CD1c-positive myeloid dendritic cell (primary cell): ENCODE data around the gene TBCA.
A peak's percentile ranks its signal among the peaks of the same experiment; 100 is the strongest.

ENCODE experiments used
- DNase-seq: peaks from one replicate; pipeline ENCODE4 v3.0.0-alpha.2; 2016; ENCODE audit errors: extremely low spot score

TBCA gene

DNA sequence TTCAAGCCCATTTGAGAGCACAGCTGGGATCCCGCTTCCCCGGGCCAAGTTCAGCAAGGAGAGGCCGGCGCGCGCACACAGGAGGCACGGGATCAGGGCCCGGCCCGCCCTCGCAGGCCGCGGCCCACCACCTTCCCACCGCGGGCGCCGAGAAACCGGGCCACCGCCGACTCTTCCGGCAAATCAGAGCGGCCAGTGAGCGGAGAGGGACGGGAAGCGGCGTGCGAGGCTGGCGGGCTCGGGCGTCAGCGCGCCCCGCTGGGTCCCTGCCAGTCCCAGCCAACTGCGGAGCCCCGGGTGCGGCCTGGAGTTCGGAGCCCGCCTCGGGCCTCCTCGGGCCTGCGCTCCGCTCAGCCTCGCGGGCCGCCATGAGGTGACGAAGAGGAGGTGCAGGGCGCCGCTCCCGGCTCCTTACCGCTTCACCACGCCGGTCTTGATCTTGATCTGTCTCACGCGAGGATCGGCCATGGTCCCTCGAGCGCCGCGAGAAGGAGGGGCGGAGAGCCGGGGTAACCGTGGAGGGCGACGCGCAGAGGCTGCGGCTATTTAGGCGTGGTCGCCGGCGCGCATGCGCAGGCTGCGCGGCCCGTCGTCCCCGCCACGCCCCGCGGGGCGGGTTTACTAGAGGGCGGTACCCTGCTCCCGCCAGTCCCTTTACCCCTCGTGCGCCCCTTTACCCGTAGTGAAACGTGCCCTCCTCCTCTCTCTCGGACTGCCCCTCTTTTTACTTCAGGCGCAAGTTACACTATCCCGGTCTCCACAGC lies at the start of gene TBCA:
Gene TBCA, minus strand, starts transcription at position 550 of the 764 bp plus-strand sequence. Its CDS starts 82 bp downstream, at position 468.
- DNase-seq = peak; percentile 96

DNA sequence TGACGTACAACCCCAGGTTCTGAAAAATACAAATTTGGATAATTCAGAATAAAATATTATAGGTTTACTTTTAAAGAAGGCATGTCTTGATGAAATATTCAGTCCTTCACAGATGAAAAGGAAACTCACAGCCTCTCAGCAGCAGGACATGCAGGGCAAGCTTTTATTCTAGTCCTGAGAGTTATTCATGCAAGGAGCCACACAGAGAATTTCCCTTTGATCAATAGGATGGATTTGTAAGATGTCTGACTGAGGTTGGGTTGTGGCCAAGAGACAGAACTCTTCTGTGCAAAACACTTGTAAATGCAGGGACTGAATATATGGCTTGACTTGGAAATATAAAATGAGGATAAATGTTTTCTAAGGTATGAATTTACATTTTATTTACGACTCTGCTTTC lies 48.8 kb upstream of the TBCA start:
- no peak for DNase-seq

GRCh38 chr5:77816686-77817085 lies 40.5 kb upstream of the TBCA start:
- no peak for DNase-seq

GRCh38 chr5:77812926-77813589 lies 36.9 kb upstream of the TBCA start:
- DNase-seq = no peak

DNA sequence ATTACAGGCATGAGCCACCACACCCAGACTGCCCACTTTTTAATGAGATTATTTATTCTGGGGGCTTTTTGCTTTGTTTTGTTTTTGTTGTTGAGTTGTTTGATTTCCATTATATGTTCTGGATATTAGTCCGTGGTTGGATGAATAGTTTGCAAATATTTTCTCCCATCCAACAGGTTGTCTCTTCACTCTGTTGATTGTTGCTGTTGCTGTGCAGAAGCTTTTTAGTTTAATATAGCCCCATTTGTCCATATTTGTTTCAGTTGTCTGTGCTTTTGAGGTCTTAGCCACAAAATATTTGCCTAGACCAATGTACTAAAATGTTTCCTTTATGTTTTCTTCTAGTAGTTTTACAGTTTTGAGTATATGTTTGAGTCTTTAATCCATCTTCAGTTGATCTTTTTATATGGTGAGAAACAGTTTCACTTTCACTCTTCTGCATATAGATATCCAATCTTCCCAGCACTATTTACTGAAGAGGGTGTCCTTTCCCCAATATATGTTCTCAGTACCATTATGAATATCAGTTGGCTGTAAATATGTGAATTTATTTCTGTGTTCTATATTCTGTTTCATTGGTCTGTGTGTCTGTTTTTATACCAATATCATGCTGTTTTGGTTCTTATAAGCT lies 30.2 kb upstream of the TBCA start:
- no peak for DNase-seq

- DNase-seq = peak; percentile 63
These were observed 22.3 kb upstream of the TBCA start for GRCh38 chr5:77798456-77798855.

DNA sequence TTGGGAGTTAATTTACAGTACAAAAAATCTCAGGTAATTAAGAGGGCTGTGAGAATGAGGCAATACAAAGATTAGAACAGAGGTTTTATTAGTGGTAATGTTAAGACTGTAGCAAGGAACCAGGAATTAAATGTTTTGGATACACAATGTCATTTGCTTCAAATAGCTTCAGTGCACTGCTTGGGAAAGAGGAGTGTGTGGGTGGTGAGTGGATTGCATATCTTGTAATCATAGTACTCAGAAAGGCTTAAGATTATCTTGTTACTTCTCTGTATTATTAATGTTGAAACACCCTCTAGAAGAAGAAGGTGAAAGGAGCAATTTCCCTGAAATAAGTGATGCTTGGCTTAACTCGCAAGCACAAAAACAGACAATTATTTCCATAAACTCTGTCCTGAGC lies 21.0 kb upstream of the TBCA start:
- peak; percentile 47 for DNase-seq

DNA sequence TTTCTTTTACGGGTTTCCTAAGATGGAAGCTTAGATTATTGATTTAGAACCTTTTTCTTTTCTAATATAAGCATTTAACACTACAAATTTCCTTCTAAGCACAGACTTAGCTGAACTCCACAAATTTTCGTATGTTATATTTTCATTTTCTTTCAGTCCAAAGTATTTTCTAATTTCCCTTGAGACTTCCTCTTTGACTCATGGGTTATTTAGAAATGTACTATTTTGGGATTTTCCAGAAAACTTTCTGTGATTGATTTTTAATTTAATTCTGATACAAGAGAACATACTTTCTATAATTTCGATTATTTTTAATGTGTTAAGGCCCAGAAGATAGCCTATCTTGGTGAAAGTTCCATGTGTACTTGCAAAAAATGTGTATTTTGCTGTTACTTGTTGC lies 19.7 kb upstream of the TBCA start:
- DNase-seq = no peak

- no peak for DNase-seq
These were observed 19.1 kb upstream of the TBCA start for GRCh38 chr5:77795268-77795667.

GRCh38 chr5:77791926-77792325 lies 15.8 kb upstream of the TBCA start:
- no peak for DNase-seq

GRCh38 chr5:77791356-77791755 lies 15.2 kb upstream of the TBCA start:
- no peak for DNase-seq

DNA sequence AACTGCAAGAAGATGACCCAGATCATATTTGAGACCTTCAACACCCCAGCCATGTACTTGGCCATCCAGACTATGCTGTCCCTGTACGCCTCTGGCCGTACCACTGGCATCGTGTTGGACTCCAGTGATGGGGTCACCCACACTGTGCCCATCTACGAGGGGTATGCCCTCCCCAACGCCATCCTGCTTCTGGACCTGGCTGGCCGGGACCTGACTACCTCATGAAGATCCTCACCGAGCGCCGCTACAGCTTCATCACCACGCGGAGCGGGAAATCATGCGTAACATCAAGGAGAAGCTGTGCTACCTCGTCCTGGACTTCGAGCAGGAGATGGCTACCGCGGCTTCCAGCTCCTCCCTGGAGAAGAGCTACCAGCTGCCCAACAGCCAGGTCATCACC lies 9.1 kb upstream of the TBCA start:
- DNase-seq = no peak

GRCh38 chr5:77784735-77785134 lies 8.6 kb upstream of the TBCA start:
- no peak for DNase-seq

GRCh38 chr5:77781076-77781475 lies 4.9 kb upstream of the TBCA start:
- no peak for DNase-seq

- no peak for DNase-seq
These were observed 2.8 kb upstream of the TBCA start for GRCh38 chr5:77778881-77779438.

- no peak for DNase-seq
These were observed 2.3 kb upstream of the TBCA start for GRCh38 chr5:77778398-77778797.

DNA sequence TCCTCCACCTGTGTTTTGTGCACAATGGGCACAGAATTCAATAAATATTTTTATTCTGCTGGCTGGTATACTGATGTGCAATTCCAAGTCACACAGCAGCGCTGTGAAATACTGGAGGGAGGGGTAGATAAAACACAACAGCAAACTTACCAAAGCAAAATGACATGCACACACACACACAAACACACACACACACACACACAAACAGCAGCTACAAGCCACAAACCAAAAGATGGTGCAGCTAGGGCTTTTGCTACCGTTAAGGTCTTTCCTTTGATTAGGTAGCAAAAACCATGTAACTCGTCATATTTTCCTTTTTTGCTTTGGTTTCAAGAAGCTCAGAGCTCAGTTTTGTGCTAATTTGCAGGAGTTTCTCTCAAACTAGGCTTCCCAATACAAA lies 1.8 kb upstream of the TBCA start:
- no peak for DNase-seq

DNA sequence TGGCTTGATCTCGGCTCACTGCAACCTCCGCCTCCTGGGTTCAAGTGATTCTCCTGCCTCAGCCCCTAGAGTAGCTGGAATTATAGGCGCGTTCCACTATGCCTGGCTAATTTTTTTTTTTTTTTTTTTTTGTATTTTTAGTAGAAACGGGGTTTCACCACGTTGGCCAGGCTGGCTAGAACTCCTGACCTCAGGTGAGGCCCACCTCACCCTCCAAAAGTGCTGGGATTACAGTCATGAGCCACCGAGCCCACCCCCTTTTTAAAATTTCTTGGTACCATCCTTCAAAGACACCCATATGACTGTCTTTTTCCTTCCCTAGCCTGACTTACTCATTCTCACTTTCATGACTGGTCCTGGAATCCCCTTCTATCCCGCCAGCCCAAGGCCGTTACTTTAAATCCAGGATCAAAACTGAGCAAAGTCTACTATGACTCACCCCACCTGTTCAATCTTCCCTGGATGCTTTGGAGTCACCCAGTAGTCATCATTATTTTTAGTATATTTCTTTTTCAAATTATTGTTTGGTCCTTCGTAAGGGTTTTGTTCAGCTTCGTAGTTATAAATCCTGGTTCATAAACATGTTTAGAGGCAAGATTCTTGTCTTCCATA lies 1.2 kb upstream of the TBCA start:
- no peak for DNase-seq

GRCh38 chr5:77776554-77777206 lies 541 bp upstream of the TBCA start:
- no peak for DNase-seq

DNA sequence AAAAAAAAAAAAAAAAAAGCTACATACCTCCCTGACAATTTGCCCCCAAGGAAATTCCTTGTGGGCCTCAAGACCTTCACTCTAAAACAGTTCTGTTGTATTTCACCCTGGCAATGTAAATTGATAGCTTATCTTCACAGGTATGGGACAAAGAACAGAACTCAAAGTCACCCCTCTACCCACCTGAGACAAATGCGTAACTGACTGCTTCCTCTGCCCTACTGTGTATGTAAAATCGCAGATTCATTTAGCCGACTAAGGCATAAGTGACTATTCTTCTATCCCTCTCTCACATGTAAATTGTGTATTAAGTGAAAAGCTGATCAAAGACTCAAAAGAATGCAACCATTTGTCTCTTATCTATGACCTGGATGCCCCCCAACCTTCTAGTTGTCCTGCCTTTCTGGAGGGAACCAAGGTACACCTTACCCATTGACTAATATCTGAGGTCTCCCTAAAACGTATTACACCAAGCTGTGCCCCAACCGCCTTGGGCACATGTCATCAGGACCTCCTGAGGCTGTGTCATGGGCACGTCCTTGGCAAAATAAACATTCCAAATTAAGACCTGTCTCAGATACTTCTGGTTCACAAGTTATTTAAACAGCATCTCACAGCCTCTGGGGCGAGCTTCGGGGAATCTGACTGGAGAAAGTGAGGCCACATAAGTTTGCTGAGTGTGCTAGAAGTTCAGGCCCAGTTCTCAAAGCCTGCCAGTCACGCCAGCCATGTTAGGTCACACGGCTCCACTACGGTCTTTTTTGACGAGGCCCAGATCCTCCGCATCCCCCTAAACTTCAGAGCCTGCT lies 954 bp downstream of the TBCA start:
- DNase-seq = no peak

GRCh38 chr5:77773734-77774280 lies 2.3 kb downstream of the TBCA start:
- DNase-seq = no peak
